GM12878 (cell line): ENCODE measurements around the gene TEX22. TPM values are rescaled to one million over a fixed set of nuclear protein-coding genes. Genes with fewer than 3 reads are reported as not detected.

ENCODE experiments used
- ATAC-seq: fragments of 200-7000 bp; cut with Tn5 transposase; 3 replicates; pipeline ENCODE4 v1.9.1; 2020; ENCODE audit warnings: mild to moderate bottlenecking, moderate library complexity
- BruUV-seq: library from RNA; stranded (reverse); fragments of 400-500 nt; replicated peaks from 2 replicates; lab custom pipeline; 2021; lab: Mats Ljungman, UMichigan
- CTCF ChIA-PET: fragments of 300-600 bp; sonication (Branson Sonifier 250); formaldehyde crosslinking; extraction: SDS; loops from one replicate; lab custom pipeline; 2021; ENCODE audit warnings: inconsistent platforms; lab: Yijun Ruan, JAX
- POLR2A ChIA-PET: fragments of 350-600 bp; formaldehyde crosslinking; extraction: SDS; loops from one replicate; lab custom pipeline; 2021; ENCODE audit warnings: inconsistent platforms; lab: Charles Lee
- RAD21 ChIA-PET: fragments of 300-600 bp; sonication (Branson Sonifier 250); formaldehyde crosslinking; loops from one replicate; lab custom pipeline; 2023; ENCODE audit warnings: antibody characterized with exemption; ENCODE audit not compliant: unreplicated experiment; lab: Charles Lee
- SMC1A ChIA-PET: fragments of 300-600 bp; sonication (Branson Sonifier 250); formaldehyde crosslinking; loops from one replicate; lab custom pipeline; 2023; ENCODE audit not compliant: unreplicated experiment, uncharacterized antibody; lab: Charles Lee
- DNase-seq: peaks from one replicate; pipeline ENCODE4 v3.0.0-alpha.2; 2011; ENCODE audit warnings: low read depth, low spot score
- FAIRE-seq: peaks from 3 replicates; lab custom pipeline; 2011; peaks lifted over from hg19 to GRCh38; lab: Jason Lieb, UNC
- H2AFZ ChIP-seq: 2 replicates; pipeline ENCODE4 v1.6.0; 2011; ENCODE audit warnings: low read depth, low read length, control low read depth; ENCODE audit not compliant: control insufficient read depth
- H3K27ac ChIP-seq: 2 replicates; pipeline ENCODE4 v1.5.1; 2011; ENCODE audit warnings: control low read depth; ENCODE audit not compliant: control insufficient read depth, insufficient read depth
- H3K27me3 ChIP-seq, 2 experiments: replicated peaks in 1 of 2; 2 replicates each; pipeline versions ENCODE4 v1.6.0 to v1.6.1; 2011; ENCODE audit warnings: low read length in 1 of 2; ENCODE audit not compliant: control insufficient read depth in 2 of 2, insufficient read depth in 2 of 2
- H3K36me3 ChIP-seq, 2 experiments: 2 replicates each; pipeline ENCODE4 v1.5.1; 2011; ENCODE audit warnings: low read length in 1 of 2; ENCODE audit not compliant: control insufficient read depth in 2 of 2, insufficient read depth in 2 of 2
- H3K4me1 ChIP-seq: 2 replicates; pipeline ENCODE4 v1.6.1; 2011; ENCODE audit warnings: mild to moderate bottlenecking, low read length, moderate library complexity, mixed read lengths; ENCODE audit not compliant: control insufficient read depth, insufficient read depth
- H3K4me2 ChIP-seq: 2 replicates; pipeline ENCODE4 v1.6.0; 2011; ENCODE audit warnings: control low read depth; ENCODE audit not compliant: control insufficient read depth, insufficient read depth
- H3K4me3 ChIP-seq: fragments of 200-600 bp; sonication (generic); 2 replicates; pipeline ENCODE4 v1.5.1; 2016
- H3K79me2 ChIP-seq: 2 replicates; pipeline ENCODE4 v1.6.0; 2011; ENCODE audit warnings: low read length; ENCODE audit not compliant: control insufficient read depth, insufficient read depth
- H3K9ac ChIP-seq: 2 replicates; pipeline ENCODE4 v1.8.0; 2011; ENCODE audit warnings: low read length, control low read depth, mixed read lengths; ENCODE audit not compliant: control insufficient read depth, insufficient read depth
- H3K9me3 ChIP-seq: replicated peaks from 3 replicates; pipeline ENCODE4 v1.5.1; 2011; ENCODE audit warnings: mild to moderate bottlenecking, low read length; ENCODE audit not compliant: control insufficient read depth, insufficient read depth
- H4K20me1 ChIP-seq: 2 replicates; pipeline ENCODE4 v1.6.0; 2011; ENCODE audit not compliant: control insufficient read depth, insufficient read depth
- BCL3 ChIP-seq: IDR thresholded peaks from 2 replicates; pipeline ENCODE4 v1.6.1; 2011; ENCODE audit warnings: borderline replicate concordance, low read depth, mild to moderate bottlenecking, moderate library complexity, low read length; ENCODE audit not compliant: insufficient read depth, poor library complexity, severe bottlenecking
- DPF2 ChIP-seq: fragments of 450-650 bp; IDR thresholded peaks from 2 replicates; pipeline ENCODE4 v1.6.1; 2017; ENCODE audit warnings: mild to moderate bottlenecking
- MYB ChIP-seq: fragments of 150-350 bp; IDR thresholded peaks from 2 replicates; pipeline ENCODE4 v1.6.1; 2014; ENCODE audit warnings: mild to moderate bottlenecking, low read depth, low read length, borderline replicate concordance
- SPI1 ChIP-seq: IDR thresholded peaks from 2 replicates; pipeline ENCODE4 v1.6.1; 2011; ENCODE audit warnings: low read depth, mild to moderate bottlenecking, low read length, moderate library complexity, borderline replicate concordance; ENCODE audit not compliant: insufficient read depth
- SUPT20H ChIP-seq: IDR thresholded peaks from 2 replicates; pipeline ENCODE4 v1.6.1; 2011; ENCODE audit warnings: low read depth, mild to moderate bottlenecking, low read length, moderate library complexity, borderline replicate concordance; ENCODE audit not compliant: control insufficient read depth
- WGBS: methylation state at CpG from one replicate; pipeline ENCODE4 v1.1.6; 2016; ENCODE audit warnings: low lambda C conversion rate; ENCODE audit not compliant: insufficient replicate concordance, insufficient coverage; ENCODE audit errors: missing lambda C conversion rate; 5-methylcytosine and 5-hydroxymethylcytosine counted together
- in situ Hi-C: fragments of 300-500 bp; cut with MboI; formaldehyde crosslinking; loops from 9 replicates; pipeline ENCODE4 v1.14.3; 2018; ENCODE audit warnings: mixed read lengths
- intact Hi-C: fragments of 100-400 bp; cut with micrococcal nuclease; formaldehyde crosslinking; loops from one replicate; pipeline ENCODE4 v1.14.2; 2022; ENCODE audit not compliant: unreplicated experiment
- polyA plus RNA-seq, 11 experiments: library from polyadenylated mRNA; depleted of rRNA in 4 of 11; unstranded in 6 of 11; stranded (reverse) in 5 of 11; fragments of >200 nt; fragmentation: Nextera tagmentation in 4 of 11; fragmentation: Illumina TruSeq in 1 of 11; extraction: Ambion mirVana in 4 of 11; extraction: Trizol in 1 of 11; gene quantifications; 1 replicate in 1 of 11; 2 replicates in 10 of 11; pipeline versions ENCODE4 v1.2.1 to v1.2.3, GENCODE V29; 2011 to 2016; ENCODE audit warnings: inconsistent platforms in 2 of 11, missing spikeins in 2 of 11, low read depth in 1 of 11
- total RNA-seq, 4 experiments: library from RNA; depleted of rRNA in 3 of 4; stranded (reverse); fragments of >200 nt in 3 of 4; fragmentation: Illumina TruSeq in 1 of 4; extraction: Trizol in 1 of 4; gene quantifications; 2 replicates each; pipeline versions ENCODE4 v1.2.1 to v1.2.3, GENCODE V29; 2013 to 2021

TEX22 gene
- total and polyA plus RNA-seq, 10 of the 15 experiments (the other 5 are each of a cell fraction or from before 2014, with no cell fraction given): 0.02 to 4.0 (median 0.63) TPM; not detected in 1

DNA sequence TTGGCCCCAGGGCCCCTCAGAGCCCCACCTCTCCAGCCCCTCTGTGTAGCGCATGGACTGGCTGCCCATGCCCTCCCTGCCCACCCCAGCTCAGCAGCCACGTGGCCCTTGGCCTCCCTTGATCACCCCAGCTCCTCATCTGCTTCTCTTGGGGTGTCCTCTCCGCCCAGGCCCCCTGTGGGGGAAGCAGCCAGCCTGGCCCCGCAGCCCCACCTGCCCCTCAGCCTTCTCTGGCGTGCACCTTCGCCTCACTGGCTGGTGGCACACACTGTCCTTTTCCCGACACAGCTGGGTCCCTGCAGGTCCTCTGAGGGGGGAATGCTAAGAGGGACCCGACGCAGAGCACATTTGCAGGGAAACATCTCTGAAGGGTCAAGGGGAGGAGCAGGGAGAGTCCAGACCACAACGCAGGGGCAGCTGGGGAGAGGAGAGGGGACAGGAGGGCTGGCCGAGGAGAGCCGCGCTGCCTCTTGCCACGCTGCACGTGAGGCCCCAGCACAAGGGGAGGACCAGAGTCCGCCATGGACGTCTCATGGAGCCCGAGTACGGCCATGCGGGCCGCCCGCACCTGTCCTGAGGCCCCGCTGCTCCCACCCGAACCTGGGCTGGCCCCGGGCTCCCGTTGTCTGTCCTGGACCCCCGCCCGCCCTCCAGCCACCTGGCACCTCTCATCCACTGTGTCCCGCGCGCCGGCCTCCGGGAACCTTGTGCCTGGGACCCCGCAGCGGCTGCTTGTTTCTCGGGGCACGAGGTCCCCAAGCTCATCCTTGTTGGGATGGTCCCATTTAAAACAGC lies 47.7 kb upstream of the TEX22 start:
- ChIA-PET POLR2A (no interaction called here), SMC1A (no interaction called here)
- in situ Hi-C loops: loop anchor here (5.0 kb wide), 1 partner anchor 148 kb away; no protein-coding TSS in a partner anchor

More for the DNA sequence above, 47.7 kb upstream of the TEX22 start:
- FAIRE-seq: no peak
- no peak overlapping the region for H3K4me3 ChIP-seq
- no peak overlapping the region for H3K9ac ChIP-seq
- H2AFZ ChIP-seq: no peak overlapping the region
- H3K4me1 ChIP-seq: no peaks in the 10 kb centered on the region; the same call in 1 of the 2 replicates
- no TSS peak for BruUV-seq
- no peak overlapping the region for H3K27ac ChIP-seq
- no peaks in the 10 kb centered on the region for H3K27me3 ChIP-seq
- ATAC-seq: no peak
- intact Hi-C loops: no loop called here
- TF ChIP-seq SUPT20H (no peak), MYB (no peak), DPF2 (no peak), SPI1 (no peak), BCL3 (no peak)
- ChIA-PET RAD21 (interaction anchor here (2.5 kb wide), 1 partner anchor 261 kb away, joined by 13 read pairs; no protein-coding TSS in a partner anchor), CTCF (interaction anchor here (1.7 to 2.8 kb wide), 3 partner anchors 149 to 264 kb away, joined by 9 to 14 read pairs (median 12); no protein-coding TSS in a partner anchor)
- H3K36me3 ChIP-seq: no peaks in the 10 kb centered on the region
- H3K4me2 ChIP-seq: no peak overlapping the region
- H3K79me2 ChIP-seq: no peaks in the 10 kb centered on the region
- H3K9me3 ChIP-seq: no peaks in the 10 kb centered on the region
- DNase-seq: no peak
- H4K20me1 ChIP-seq: no peaks in the 10 kb centered on the region; the same call in 1 of the 2 replicates
- WGBS: 89% methylated on average over 32 of the region's 37 CpGs
